ENCODE results near the gene DIDO1. TPM values are rescaled to one million over a fixed set of nuclear protein-coding genes. Genes with fewer than 3 reads are reported as not detected.
A peak's percentile ranks its signal among the peaks of the same experiment; 100 is the strongest.

The DIDO1 gene
- total RNA-seq, 2 experiments from 2014 or later = 51.9 to 54.3 TPM

DNA sequence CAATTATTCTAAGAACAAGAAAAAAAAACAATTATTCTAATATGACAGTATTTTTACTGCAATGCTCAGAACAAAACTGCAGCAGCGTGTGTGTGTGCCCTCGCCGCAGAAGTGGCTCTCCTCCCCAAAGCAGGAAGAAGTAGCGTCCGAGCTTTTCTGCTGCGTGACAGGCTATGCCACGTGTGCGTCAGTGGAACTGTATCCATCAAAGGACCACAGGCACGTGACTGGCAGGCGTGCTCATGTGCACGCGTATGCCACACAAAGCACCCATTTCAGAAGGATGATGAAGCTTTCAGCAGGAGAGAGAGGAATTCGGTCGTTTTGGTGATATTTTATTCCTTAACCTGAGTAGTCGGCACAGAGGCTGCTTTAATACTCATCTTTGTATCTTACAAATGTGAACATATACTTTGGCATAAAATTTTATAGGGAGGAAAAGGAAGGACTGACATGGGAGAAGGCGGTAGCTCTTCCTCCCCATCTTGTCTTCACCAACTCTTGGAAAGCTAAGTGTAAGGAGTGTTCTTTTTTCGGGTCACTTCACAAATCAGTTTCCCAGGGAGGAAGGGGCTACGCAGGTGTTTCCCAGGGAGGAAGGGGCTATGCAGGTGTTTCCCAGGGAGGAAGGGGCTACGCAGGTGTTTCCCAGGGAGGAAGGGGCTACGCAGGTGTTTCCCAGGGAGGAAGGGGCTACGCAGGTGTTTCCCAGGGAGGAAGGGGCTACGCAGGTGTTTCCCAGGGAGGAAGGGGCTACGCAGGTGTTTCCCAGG, 68.1 kb downstream of the DIDO1 start:
- no peaks in the 10 kb centered on the region for H3K27me3 Mint-ChIP-seq
- Histone ChIP-seq H3K27ac (ENCODE audit: low read depth in 1 of 2, low read length in 2 of 2) (no peak overlapping the region), H3K4me1 (ENCODE audit: insufficient read depth, low read length) (peaks cover 13% of the 10 kb centered on the region), H3K27me3 (ENCODE audit: control insufficient read depth in 1 of 2, insufficient read depth in 2 of 2, low read length in 2 of 2) (no peaks in the 10 kb centered on the region), H3K36me3 (ENCODE audit: insufficient read depth, low read length) (peaks cover 6% of the 10 kb centered on the region), H3K4me3 (ENCODE audit: low read length) (no peak overlapping the region), H3K9me3 (ENCODE audit: control insufficient read depth in 1 of 2, insufficient read depth in 1 of 2, low read length in 2 of 2) (peaks cover 0 to 6% of the 10 kb centered on the region in 2 experiments)
- peak overlapping the region; percentile 66 for H3K4me3 Mint-ChIP-seq
- peak overlapping the region; percentile 58 for H3K27ac Mint-ChIP-seq
- POLR2A ChIA-PET = no interaction called here
- H3K36me3 Mint-ChIP-seq (ENCODE audit: low read depth) = peaks cover 36% of the 10 kb centered on the region
- intact Hi-C loops (cut with DNase I, micrococcal nuclease) = no loop called here
- peaks cover 27% of the 10 kb centered on the region for H3K4me1 Mint-ChIP-seq (ENCODE audit: low read depth)
- no peaks in the 10 kb centered on the region for H3K9me3 Mint-ChIP-seq
- CTCF ChIA-PET = no interaction called here
- DNase-seq = peak in 1 of 14 experiments; percentile 29
- TF ChIP-seq, protein P1, sequence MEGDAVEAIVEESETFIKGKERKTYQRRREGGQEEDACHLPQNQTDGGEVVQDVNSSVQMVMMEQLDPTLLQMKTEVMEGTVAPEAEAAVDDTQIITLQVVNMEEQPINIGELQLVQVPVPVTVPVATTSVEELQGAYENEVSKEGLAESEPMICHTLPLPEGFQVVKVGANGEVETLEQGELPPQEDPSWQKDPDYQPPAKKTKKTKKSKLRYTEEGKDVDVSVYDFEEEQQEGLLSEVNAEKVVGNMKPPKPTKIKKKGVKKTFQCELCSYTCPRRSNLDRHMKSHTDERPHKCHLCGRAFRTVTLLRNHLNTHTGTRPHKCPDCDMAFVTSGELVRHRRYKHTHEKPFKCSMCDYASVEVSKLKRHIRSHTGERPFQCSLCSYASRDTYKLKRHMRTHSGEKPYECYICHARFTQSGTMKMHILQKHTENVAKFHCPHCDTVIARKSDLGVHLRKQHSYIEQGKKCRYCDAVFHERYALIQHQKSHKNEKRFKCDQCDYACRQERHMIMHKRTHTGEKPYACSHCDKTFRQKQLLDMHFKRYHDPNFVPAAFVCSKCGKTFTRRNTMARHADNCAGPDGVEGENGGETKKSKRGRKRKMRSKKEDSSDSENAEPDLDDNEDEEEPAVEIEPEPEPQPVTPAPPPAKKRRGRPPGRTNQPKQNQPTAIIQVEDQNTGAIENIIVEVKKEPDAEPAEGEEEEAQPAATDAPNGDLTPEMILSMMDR (IDR thresholded peaks at IDR 0.05) = no peak
- no peak for ATAC-seq (ENCODE audit: poor library complexity)

DNA sequence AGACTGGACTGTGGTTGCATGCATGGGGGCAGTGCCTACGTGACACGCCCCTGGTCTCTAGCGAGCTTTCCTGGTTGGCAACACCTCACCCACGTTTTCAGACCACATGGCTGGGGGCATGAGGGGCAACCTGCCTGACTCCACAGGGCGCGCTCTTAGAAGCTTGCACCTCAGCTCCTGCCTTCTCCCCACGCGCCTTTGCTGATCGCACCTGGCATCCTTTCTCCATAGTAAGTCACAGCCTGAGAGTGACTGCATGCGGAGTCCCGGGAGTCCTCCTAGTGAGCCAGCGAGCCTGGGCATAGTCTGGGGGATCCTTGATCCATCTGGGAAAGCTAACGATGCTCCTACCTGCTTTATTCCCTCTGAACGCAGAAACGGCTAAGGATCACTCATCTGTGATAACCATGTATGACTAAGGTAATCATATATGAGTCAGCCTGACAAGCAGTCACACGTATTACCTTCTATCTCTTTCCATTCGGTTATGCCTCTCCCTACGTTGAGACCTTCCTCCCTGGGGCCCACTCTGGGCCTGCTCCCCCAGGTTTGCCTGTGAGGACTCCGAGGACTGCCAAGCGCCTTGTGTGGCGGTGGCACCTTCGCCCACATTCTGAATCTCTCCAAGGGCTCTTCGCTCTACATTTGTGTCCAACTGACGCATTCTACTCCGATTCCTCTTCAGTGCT, 69.2 kb downstream of the DIDO1 start:
- intact Hi-C loops (cut with DNase I, micrococcal nuclease) = no loop called here
- no peaks in the 10 kb centered on the region for H3K9me3 Mint-ChIP-seq
- Histone ChIP-seq H3K27ac (ENCODE audit: low read depth in 1 of 2, low read length in 2 of 2) (no peak overlapping the region), H3K4me1 (ENCODE audit: insufficient read depth, low read length) (peaks cover 12% of the 10 kb centered on the region), H3K4me3 (ENCODE audit: low read length) (no peak overlapping the region), H3K27me3 (ENCODE audit: control insufficient read depth in 1 of 2, insufficient read depth in 2 of 2, low read length in 2 of 2) (no peaks in the 10 kb centered on the region), H3K36me3 (ENCODE audit: insufficient read depth, low read length) (peaks cover 15% of the 10 kb centered on the region), H3K9me3 (ENCODE audit: control insufficient read depth in 1 of 2, insufficient read depth in 1 of 2, low read length in 2 of 2) (peaks cover 0 to 2% of the 10 kb centered on the region in 2 experiments)
- no peak overlapping the region for H3K27ac Mint-ChIP-seq
- H3K27me3 Mint-ChIP-seq = no peaks in the 10 kb centered on the region
- POLR2A ChIA-PET = no interaction called here
- CTCF ChIA-PET = no interaction called here
- peaks cover 22% of the 10 kb centered on the region for H3K4me1 Mint-ChIP-seq (ENCODE audit: low read depth)
- peaks cover 42% of the 10 kb centered on the region for H3K36me3 Mint-ChIP-seq (ENCODE audit: low read depth)
- no peak for ATAC-seq (ENCODE audit: poor library complexity)
- DNase-seq = no peak
- no peak overlapping the region for H3K4me3 Mint-ChIP-seq
- TF ChIP-seq, protein P1 (IDR thresholded peaks at IDR 0.05) = no peak

DNA sequence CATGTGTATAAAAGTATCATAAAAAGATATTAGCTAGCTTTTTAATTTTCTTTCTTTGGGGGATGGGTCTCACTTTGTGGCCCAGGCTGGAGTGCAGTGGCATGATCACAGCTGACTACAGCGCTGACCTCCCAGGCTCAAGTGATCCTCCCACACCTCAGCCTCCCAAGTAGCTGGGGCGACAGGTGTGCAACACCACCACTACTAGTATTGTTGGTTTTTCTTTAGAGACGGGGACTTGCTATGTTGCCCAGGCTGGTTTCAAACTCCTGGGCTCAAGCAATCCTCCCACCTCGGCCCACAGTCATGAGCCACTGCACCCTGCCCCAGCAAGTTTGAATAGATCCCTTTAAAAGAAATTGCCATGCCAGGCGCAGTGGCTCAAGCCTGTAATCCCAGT, 71.2 kb downstream of the DIDO1 start:
- DNase-seq (no peak), ATAC-seq (ENCODE audit: poor library complexity) (no peak)
- Histone ChIP-seq H3K9me3 (ENCODE audit: control insufficient read depth in 1 of 2, insufficient read depth in 1 of 2, low read length in 2 of 2) (no peaks in the 10 kb centered on the region), H3K4me3 (ENCODE audit: low read length) (no peak overlapping the region), H3K27me3 (ENCODE audit: control insufficient read depth in 1 of 2, insufficient read depth in 2 of 2, low read length in 2 of 2) (no peaks in the 10 kb centered on the region), H3K4me1 (ENCODE audit: insufficient read depth, low read length) (peaks cover 4% of the 10 kb centered on the region), H3K27ac (ENCODE audit: low read depth in 1 of 2, low read length in 2 of 2) (no peak overlapping the region), H3K36me3 (ENCODE audit: insufficient read depth, low read length) (peaks cover 19% of the 10 kb centered on the region)
- intact Hi-C loops (cut with DNase I, micrococcal nuclease) = no loop called here
- Mint-ChIP-seq H3K27ac (no peak overlapping the region), H3K27me3 (no peaks in the 10 kb centered on the region), H3K4me1 (ENCODE audit: low read depth) (peaks cover 13% of the 10 kb centered on the region), H3K4me3 (no peak overlapping the region), H3K36me3 (ENCODE audit: low read depth) (peaks cover 51% of the 10 kb centered on the region), H3K9me3 (no peaks in the 10 kb centered on the region)
- ChIA-PET POLR2A (interaction anchor here (0.8 kb wide), 1 partner anchor 41 kb away, joined by 3 read pairs; no protein-coding TSS in a partner anchor), CTCF (no interaction called here)
- TF ChIP-seq, protein P1 (IDR thresholded peaks at IDR 0.05) = no peak
